Left lung (tissue), 14 donors: Measurements from ENCODE around the gene STAP2. TPM values are rescaled to one million over a fixed set of nuclear protein-coding genes. Genes with fewer than 3 reads are reported as not detected.

Source experiments
- ATAC-seq: fragments of 200-7000 bp; cut with Tn5 transposase; one replicate; pipeline ENCODE4 v1.9.1; 2020; ENCODE audit warnings: moderate library complexity
- DNase-seq, 4 donors: peaks; one replicate each; pipeline ENCODE4 v3.0.0-alpha.2; 2013 to 2020
- H3K27ac ChIP-seq, 2 donors: fragments of 200-600 bp; sonication (generic) in 1 of 2; one replicate each; pipeline versions ENCODE4 v1.5.0 to v1.8.0; 2020 to 2021
- H3K27me3 ChIP-seq, 2 donors: fragments of 200-600 bp; sonication (generic) in 1 of 2; one replicate each; pipeline versions ENCODE4 v1.5.0 to v1.8.0; 2020 to 2021
- H3K36me3 ChIP-seq, 2 donors: fragments of 200-600 bp; sonication (generic) in 1 of 2; one replicate each; pipeline versions ENCODE4 v1.5.0 to v1.8.0; 2020 to 2021
- H3K4me1 ChIP-seq, 2 donors: fragments of 200-600 bp; one replicate each; pipeline ENCODE4 v1.8.0; 2021
- H3K4me3 ChIP-seq, 2 donors: fragments of 200-600 bp; sonication (generic) in 1 of 2; one replicate each; pipeline versions ENCODE4 v1.5.0 to v1.8.0; 2020 to 2021; ENCODE audit warnings: mild to moderate bottlenecking in 1 of 2
- H3K9me3 ChIP-seq, 2 donors: fragments of 200-600 bp; sonication (generic) in 1 of 2; one replicate each; pipeline versions ENCODE4 v1.5.0 to v1.8.0; 2020 to 2021
- CTCF ChIP-seq, 2 donors: fragments of 200-600 bp; sonication (generic) in 1 of 2; IDR thresholded peaks; one replicate each; pipeline versions ENCODE4 v1.5.0 to v1.8.0; 2021; ENCODE audit warnings: antibody characterized with exemption in 2 of 2
- intact Hi-C, 2 donors: fragments of 100-400 bp; cut with DNase I; formaldehyde crosslinking; loops; one replicate each; pipeline versions ENCODE4 v1.11.2 to v1.14.2; 2022
- long read RNA-seq, 12 donors: library from polyadenylated mRNA in 2 of 12; unstranded in 2 of 12; transcript quantifications; one replicate each; pipeline ENCODE4 v2.0.0 and lab custom pipeline, GENCODE V29; 2019 to 2026
- polyA plus RNA-seq, 6 donors: library from polyadenylated mRNA; unstranded; fragments of 120-200 nt; gene quantifications; one replicate each; pipeline ENCODE4 v1.2.1, GENCODE V29; 2013; ENCODE audit not compliant: insufficient read length in 6 of 6
- total RNA-seq, 2 donors: library from RNA; stranded (reverse); fragmentation: NEBNext Ultra II Directional; extraction: Animal tissue kit (Norgen Biotek cat#: 25700); gene quantifications; one replicate each; pipeline ENCODE4 v1.2.1, GENCODE V29; 2021
- donor health status: DM: no; HTN: yes; CAD: no.
- donor health status: DM: no; HTN: no; CAD: no.

The STAP2 gene
- 10 to 100 TPM; 14.1 to 28.1 TPM for total RNA-seq
- polyA plus RNA-seq, result 10 to 100 TPM; 33.3 to 41.5 (median 36.9) TPM
- long read RNA-seq, donor 1, transcript STAP2-201 (13 exons, 1,426 nt), result major isoform, 8 of 11 reads
- long read RNA-seq, donor 1, partial matches to known transcripts, result 0 of 11 reads
- long read RNA-seq, donor 1, other reads (novel, unspliced or antisense), result 0 of 11 reads
- long read RNA-seq, donor 2, partial matches to known transcripts, result 0 of 2 reads
- long read RNA-seq, donor 2, other reads (novel, unspliced or antisense), result 0 of 2 reads
- long read RNA-seq, donor 3, transcript STAP2-201 (13 exons, 1,426 nt), result major isoform, 9 of 9 reads
- long read RNA-seq, donor 3, partial matches to known transcripts, result 0 of 9 reads
- long read RNA-seq, donor 3, other reads (novel, unspliced or antisense), result 0 of 9 reads
- long read RNA-seq, donor 4, transcript STAP2-206 (13 exons, 1,508 nt), result minor isoform, 9 of 35 reads
- long read RNA-seq, donor 4, transcript STAP2-201 (13 exons, 1,426 nt), result major isoform, 17 of 35 reads
- long read RNA-seq, donor 4, partial matches to known transcripts, result 0 of 35 reads
- long read RNA-seq, donor 4, other reads (novel, unspliced or antisense), result 9 of 35 reads
- long read RNA-seq, donor 5, transcript STAP2-201 (13 exons, 1,426 nt), result major isoform, 9 of 10 reads
- long read RNA-seq, donor 5, partial matches to known transcripts, result 0 of 10 reads
- long read RNA-seq, donor 5, other reads (novel, unspliced or antisense), result 0 of 10 reads
- long read RNA-seq, donor 6, transcript STAP2-201 (13 exons, 1,426 nt), result major isoform, 13 of 15 reads
- long read RNA-seq, donor 6, partial matches to known transcripts, result 0 of 15 reads
- long read RNA-seq, donor 6, other reads (novel, unspliced or antisense), result 0 of 15 reads
- long read RNA-seq, donor 7, transcript STAP2-201 (13 exons, 1,426 nt), result major isoform, 10 of 10 reads
- long read RNA-seq, donor 7, partial matches to known transcripts, result 0 of 10 reads
- long read RNA-seq, donor 7, other reads (novel, unspliced or antisense), result 0 of 10 reads
- long read RNA-seq, donor 8, transcript STAP2-201 (13 exons, 1,426 nt), result major isoform, 6 of 7 reads
- long read RNA-seq, donor 8, partial matches to known transcripts, result 0 of 7 reads
- long read RNA-seq, donor 8, other reads (novel, unspliced or antisense), result 0 of 7 reads
- long read RNA-seq, donor 9, result 0 reads
- long read RNA-seq, donor 10, transcript STAP2-201 (13 exons, 1,426 nt), result major isoform, 19 of 34 reads
- long read RNA-seq, donor 10, partial matches to known transcripts, result 0 of 34 reads
- long read RNA-seq, donor 10, other reads (novel, unspliced or antisense), result 11 of 34 reads
- long read RNA-seq, donor 11, result 0 reads
- long read RNA-seq, donor 12, partial matches to known transcripts, result 0 of 4 reads
- long read RNA-seq, donor 12, other reads (novel, unspliced or antisense), result 0 of 4 reads

GRCh38 chr19:4338441-4339355 lies at the start of gene STAP2:
STAP2 (minus strand) TSS chr19:4338827; CDS start chr19:4338753, 74 bp downstream.
- ATAC-seq (peak; percentile 25), DNase-seq (peak in 2 of 4 donors; percentile 77 to 82)
- Histone ChIP-seq H3K27ac (peak within 1 kb of the TSS; percentile 69 to 71), H3K4me3 (peak within 1 kb of the TSS; percentile 30 to 46), H3K9me3 (no peaks in the 10 kb centered on the region), H3K36me3 (no peaks in the 10 kb centered on the region), H3K4me1 (peaks cover 0 to 23% of the 10 kb centered on the region in 2 donors), H3K27me3 (no peaks in the 10 kb centered on the region)
- intact Hi-C loops, result no loop called here
- no peak for TF ChIP-seq CTCF (IDR thresholded peaks at IDR 0.05)

GRCh38 chr19:4386041-4386782 lies 47.6 kb upstream of the STAP2 start:
- peaks cover 0 to 57% of the 10 kb centered on the region in 2 donors for H3K36me3 ChIP-seq
- H3K27me3 ChIP-seq, result no peaks in the 10 kb centered on the region
- H3K4me3 ChIP-seq, result no peak overlapping the region
- ATAC-seq, result no peak
- no peak for TF ChIP-seq CTCF (IDR thresholded peaks at IDR 0.05)
- no peaks in the 10 kb centered on the region for H3K9me3 ChIP-seq
- peaks cover 35 to 51% of the 10 kb centered on the region in 2 donors for H3K4me1 ChIP-seq
- H3K27ac ChIP-seq, result no peak overlapping the region
- intact Hi-C loops, result no loop called here
- DNase-seq, result no peak

GRCh38 chr19:4385291-4386040 lies 46.8 kb upstream of the STAP2 start:
- Histone ChIP-seq H3K27ac (no peak overlapping the region), H3K4me3 (no peak overlapping the region), H3K4me1 (peaks cover 28 to 48% of the 10 kb centered on the region in 2 donors), H3K36me3 (peaks cover 0 to 57% of the 10 kb centered on the region in 2 donors), H3K27me3 (no peaks in the 10 kb centered on the region), H3K9me3 (no peaks in the 10 kb centered on the region)
- intact Hi-C loops, result no loop called here
- no peak for DNase-seq
- no peak for TF ChIP-seq CTCF (IDR thresholded peaks at IDR 0.05)
- ATAC-seq, result no peak
